Eye (tissue), 1 donor: Measurements from ENCODE around the gene COL18A1.

Source experiments
- DNase-seq: peaks from one replicate; pipeline ENCODE4 v3.0.0-alpha.2; 2015

COL18A1 gene

GRCh38 chr21:45509566-45510465 is 104.9 kb downstream of the COL18A1 start:
- no peak for DNase-seq

- DNase-seq, result no peak
Measured at GRCh38 chr21:45510466-45510955, 105.5 kb downstream of the COL18A1 start.

- DNase-seq, result no peak
Measured at GRCh38 chr21:45511007-45511406, 106.0 kb downstream of the COL18A1 start.

GRCh38 chr21:45511661-45512431 is 106.9 kb downstream of the COL18A1 start:
- no peak for DNase-seq

GRCh38 chr21:45512626-45513002 is 107.6 kb downstream of the COL18A1 start:
- no peak for DNase-seq

GRCh38 chr21:45513003-45513717 is 108.2 kb downstream of the COL18A1 start:
- no peak for DNase-seq

- no peak for DNase-seq
Measured at GRCh38 chr21:45513741-45514310, 108.9 kb downstream of the COL18A1 start.

GRCh38 chr21:45514311-45515021 is 109.5 kb downstream of the COL18A1 start:
- DNase-seq, result no peak

GRCh38 chr21:45515241-45516061 is 110.5 kb downstream of the COL18A1 start:
- no peak for DNase-seq

GRCh38 chr21:45516071-45516670 is 111.2 kb downstream of the COL18A1 start:
- no peak for DNase-seq

- no peak for DNase-seq
Measured at GRCh38 chr21:45516671-45517151, 111.7 kb downstream of the COL18A1 start.

- no peak for DNase-seq
Measured at GRCh38 chr21:45517249-45518065, 112.5 kb downstream of the COL18A1 start.

- DNase-seq, result no peak
Measured at GRCh38 chr21:45518742-45519141, 113.8 kb downstream of the COL18A1 start.

GRCh38 chr21:45519182-45519581 is 114.2 kb downstream of the COL18A1 start:
- DNase-seq, result no peak

- DNase-seq, result no peak
Measured at GRCh38 chr21:45521241-45521640, 116.3 kb downstream of the COL18A1 start.

GRCh38 chr21:45522381-45522780 is 117.4 kb downstream of the COL18A1 start:
- DNase-seq, result no peak

- no peak for DNase-seq
Measured at GRCh38 chr21:45522986-45523385, 118.0 kb downstream of the COL18A1 start.

- DNase-seq, result no peak
Measured at GRCh38 chr21:45523411-45524101, 118.6 kb downstream of the COL18A1 start.

GRCh38 chr21:45524756-45525152 is 119.8 kb downstream of the COL18A1 start:
- DNase-seq, result no peak
